ENCODE data around the gene ZNF296. TPM values are rescaled to one million over a fixed set of nuclear protein-coding genes. Genes with fewer than 3 reads are reported as not detected.

ZNF296 gene
- total RNA-seq, 1 donor from 2014 or later = 1.8 TPM

- intact Hi-C loops (cut with micrococcal nuclease) = no loop called here
Observed at GRCh38 chr19:45103508-45104319, 27.4 kb upstream of the ZNF296 start.

GRCh38 chr19:45103156-45103507 is 26.9 kb upstream of the ZNF296 start:
- intact Hi-C loops (cut with micrococcal nuclease) = no loop called here

- intact Hi-C loops (cut with micrococcal nuclease) = no loop called here
Observed at GRCh38 chr19:45102481-45102880, 26.2 kb upstream of the ZNF296 start.

GRCh38 chr19:45101806-45102205 is 25.5 kb upstream of the ZNF296 start:
- intact Hi-C loops (cut with micrococcal nuclease) = no loop called here

- intact Hi-C loops (cut with micrococcal nuclease) = no loop called here
Observed at GRCh38 chr19:45100846-45101252, 24.6 kb upstream of the ZNF296 start.

- intact Hi-C loops (cut with micrococcal nuclease) = no loop called here
Observed at GRCh38 chr19:45100201-45100600, 23.9 kb upstream of the ZNF296 start.

- intact Hi-C loops (cut with micrococcal nuclease) = no loop called here
Observed at GRCh38 chr19:45099467-45100191, 23.4 kb upstream of the ZNF296 start.

GRCh38 chr19:45098521-45099466 is 22.5 kb upstream of the ZNF296 start:
- intact Hi-C loops (cut with micrococcal nuclease) = no loop called here

GRCh38 chr19:45097776-45098520 is 21.7 kb upstream of the ZNF296 start:
- intact Hi-C loops (cut with micrococcal nuclease) = no loop called here

- intact Hi-C loops (cut with micrococcal nuclease) = no loop called here
Observed at GRCh38 chr19:45097450-45097775, 21.1 kb upstream of the ZNF296 start.

- intact Hi-C loops (cut with micrococcal nuclease) = no loop called here
Observed at GRCh38 chr19:45096700-45097099, 20.4 kb upstream of the ZNF296 start.

- intact Hi-C loops (cut with micrococcal nuclease) = no loop called here
Observed at GRCh38 chr19:45095496-45096413, 19.5 kb upstream of the ZNF296 start.

GRCh38 chr19:45094707-45095106 is 18.4 kb upstream of the ZNF296 start:
- intact Hi-C loops (cut with micrococcal nuclease) = loop anchor here (5.0 kb wide), 4 partner anchors 247 to 488 kb away; partner anchors contain the start of genes NECTIN2, OPA3, POLR1G and PPP1R13L

GRCh38 chr19:45094137-45094536 is 17.9 kb upstream of the ZNF296 start:
- intact Hi-C loops (cut with micrococcal nuclease) = loop anchor here (5.0 kb wide), 4 partner anchors 247 to 488 kb away; partner anchors contain the start of genes NECTIN2, OPA3, POLR1G and PPP1R13L

GRCh38 chr19:45092747-45093678 is 16.7 kb upstream of the ZNF296 start, which contains the start of gene PPP1R37:
TSS of gene PPP1R37 (plus strand) at chr19:45093179. CDS start at chr19:45093326, 147 bp downstream.
- intact Hi-C loops (cut with micrococcal nuclease) = loop anchor here (1.0 to 5.0 kb wide), 10 partner anchors 34 to 489 kb away; partner anchors contain the start of genes CLASRP, MARK4, NECTIN2 and OPA3

- intact Hi-C loops (cut with micrococcal nuclease) = loop anchor here (1.0 to 5.0 kb wide), 9 partner anchors 12 to 491 kb away; partner anchors contain the start of genes BLOC1S3, CLPTM1, GEMIN7 and NECTIN2
Observed at GRCh38 chr19:45091031-45091923, 15.0 kb upstream of the ZNF296 start.

GRCh38 chr19:45090606-45091005 is 14.3 kb upstream of the ZNF296 start:
- intact Hi-C loops (cut with micrococcal nuclease) = loop anchor here (1.0 to 5.0 kb wide), 9 partner anchors 11 to 492 kb away; partner anchors contain the start of genes BLOC1S3, CLPTM1, GEMIN7 and NECTIN2

Measured in T-helper 1 cell treated with Interleukin-12 subunit alpha and Interleukin-12 subunit beta and Interleukin-4 antibody, amounts not matched to agents 30 ng/mL and 1 ng/mL, for 36 hours (primary cell).